BJ (cell line): ENCODE data around the gene SPIB. TPM values are rescaled to one million over a fixed set of nuclear protein-coding genes. Genes with fewer than 3 reads are reported as not detected.

Source experiments
- CTCF ChIA-PET: fragments of 350-600 bp; formaldehyde crosslinking; extraction: SDS; loops from one replicate; lab custom pipeline; 2021; ENCODE audit warnings: antibody characterized with exemption, inconsistent platforms; lab: Yijun Ruan, JAX
- POLR2A ChIA-PET: fragments of 300-600 bp; sonication (Branson Sonifier 250); formaldehyde crosslinking; extraction: SDS; loops from one replicate; lab custom pipeline; 2021; ENCODE audit warnings: antibody characterized with exemption; lab: Charles Lee
- DNase-seq: peaks from one replicate; pipeline ENCODE4 v3.0.0-alpha.2; 2011; ENCODE audit warnings: low read depth
- H3K27me3 ChIP-seq: 2 replicates; pipeline ENCODE4 v1.6.0; 2011; ENCODE audit warnings: low read length; ENCODE audit not compliant: control insufficient read depth, insufficient read depth
- H3K36me3 ChIP-seq: 2 replicates; pipeline ENCODE4 v1.5.1; 2011; ENCODE audit warnings: low read length; ENCODE audit not compliant: control insufficient read depth, insufficient read depth
- H3K4me3 ChIP-seq: 2 replicates; pipeline ENCODE4 v1.5.1; 2011; ENCODE audit warnings: low read depth, mild to moderate bottlenecking, control low read depth, low read length
- polyA plus RNA-seq: library from polyadenylated mRNA; depleted of rRNA; stranded (reverse); fragments of >200 nt; gene quantifications from 2 replicates; pipeline ENCODE4 v1.2.3, GENCODE V29; 2011
- TF ChIP-seq, protein P1 (sequence below): IDR thresholded peaks from 2 replicates; pipeline ENCODE4 v1.5.1; 2011; ENCODE audit warnings: low read depth, mild to moderate bottlenecking, control low read depth, inconsistent platforms, low read length, moderate library complexity; ENCODE audit not compliant: insufficient read depth

The SPIB gene
- polyA plus RNA-seq, 1 experiment = not detected

DNA sequence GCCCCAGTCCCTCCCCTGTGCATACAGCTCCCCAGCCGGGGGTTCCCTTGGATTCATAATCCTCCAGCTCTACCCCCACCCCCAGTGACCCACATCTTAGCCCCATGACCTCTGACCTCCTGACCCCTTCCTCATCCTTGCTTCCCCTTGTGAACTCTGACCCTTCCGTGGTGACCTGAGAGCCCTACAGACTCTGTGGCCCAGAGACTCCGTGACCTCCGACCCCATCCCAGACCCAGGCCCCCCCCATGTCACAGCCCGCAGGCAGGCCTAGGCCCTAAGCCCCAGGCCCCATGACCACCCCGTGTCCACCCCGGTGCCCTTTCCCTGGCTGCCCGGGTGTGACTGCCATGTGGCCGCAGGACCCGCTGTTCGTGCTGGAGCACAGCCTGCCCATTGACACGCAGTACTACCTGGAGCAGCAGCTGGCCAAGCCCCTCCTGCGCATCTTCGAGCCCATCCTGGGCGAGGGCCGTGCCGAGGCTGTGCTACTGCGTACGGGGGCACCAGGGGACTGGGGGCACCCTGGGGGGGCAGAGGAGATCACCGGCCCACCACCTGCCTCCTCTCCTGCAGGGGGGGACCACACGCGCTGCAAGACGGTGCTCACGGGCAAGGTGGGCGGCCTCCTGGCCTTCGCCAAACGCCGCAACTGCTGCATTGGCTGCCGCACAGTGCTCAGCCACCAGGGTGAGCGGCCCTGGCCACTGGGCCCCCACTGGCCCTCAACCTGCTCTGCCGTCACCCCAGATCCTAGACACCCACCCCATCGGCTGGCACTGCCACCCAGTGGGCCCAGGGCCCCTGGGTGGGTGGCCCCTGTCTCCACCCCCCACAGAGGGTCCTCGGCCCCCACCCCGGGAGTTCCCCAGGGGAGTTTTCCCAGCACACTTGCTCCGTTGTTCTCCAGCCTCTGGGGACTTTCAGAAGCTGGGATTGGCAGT, 2.4 kb upstream of the SPIB start:
- Histone ChIP-seq H3K4me3 (no peak overlapping the region), H3K27me3 (peaks cover 2% of the 10 kb centered on the region), H3K36me3 (peaks cover 1% of the 10 kb centered on the region; the same call in 1 of the 2 replicates)
- DNase-seq = no peak
- TF ChIP-seq, protein P1, sequence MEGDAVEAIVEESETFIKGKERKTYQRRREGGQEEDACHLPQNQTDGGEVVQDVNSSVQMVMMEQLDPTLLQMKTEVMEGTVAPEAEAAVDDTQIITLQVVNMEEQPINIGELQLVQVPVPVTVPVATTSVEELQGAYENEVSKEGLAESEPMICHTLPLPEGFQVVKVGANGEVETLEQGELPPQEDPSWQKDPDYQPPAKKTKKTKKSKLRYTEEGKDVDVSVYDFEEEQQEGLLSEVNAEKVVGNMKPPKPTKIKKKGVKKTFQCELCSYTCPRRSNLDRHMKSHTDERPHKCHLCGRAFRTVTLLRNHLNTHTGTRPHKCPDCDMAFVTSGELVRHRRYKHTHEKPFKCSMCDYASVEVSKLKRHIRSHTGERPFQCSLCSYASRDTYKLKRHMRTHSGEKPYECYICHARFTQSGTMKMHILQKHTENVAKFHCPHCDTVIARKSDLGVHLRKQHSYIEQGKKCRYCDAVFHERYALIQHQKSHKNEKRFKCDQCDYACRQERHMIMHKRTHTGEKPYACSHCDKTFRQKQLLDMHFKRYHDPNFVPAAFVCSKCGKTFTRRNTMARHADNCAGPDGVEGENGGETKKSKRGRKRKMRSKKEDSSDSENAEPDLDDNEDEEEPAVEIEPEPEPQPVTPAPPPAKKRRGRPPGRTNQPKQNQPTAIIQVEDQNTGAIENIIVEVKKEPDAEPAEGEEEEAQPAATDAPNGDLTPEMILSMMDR = no peak
- ChIA-PET CTCF (interaction anchor here (1.1 to 1.8 kb wide), 4 partner anchors 8 to 53 kb away, joined by 3 to 8 read pairs (median 6); no protein-coding TSS in a partner anchor), POLR2A (no interaction called here)

- TF ChIP-seq, protein P1 = no peak
- Histone ChIP-seq H3K27me3 (peaks cover 2% of the 10 kb centered on the region), H3K4me3 (no peak overlapping the region), H3K36me3 (peaks cover 1% of the 10 kb centered on the region; the same call in 1 of the 2 replicates)
- no peak for DNase-seq
- ChIA-PET POLR2A (no interaction called here), CTCF (interaction anchor here (1.1 to 1.8 kb wide), 2 partner anchors 12 to 44 kb away, joined by 5 read pairs; no protein-coding TSS in a partner anchor)
These were observed 1.3 kb upstream of the SPIB start for GRCh38 chr19:50417111-50418081.

DNA sequence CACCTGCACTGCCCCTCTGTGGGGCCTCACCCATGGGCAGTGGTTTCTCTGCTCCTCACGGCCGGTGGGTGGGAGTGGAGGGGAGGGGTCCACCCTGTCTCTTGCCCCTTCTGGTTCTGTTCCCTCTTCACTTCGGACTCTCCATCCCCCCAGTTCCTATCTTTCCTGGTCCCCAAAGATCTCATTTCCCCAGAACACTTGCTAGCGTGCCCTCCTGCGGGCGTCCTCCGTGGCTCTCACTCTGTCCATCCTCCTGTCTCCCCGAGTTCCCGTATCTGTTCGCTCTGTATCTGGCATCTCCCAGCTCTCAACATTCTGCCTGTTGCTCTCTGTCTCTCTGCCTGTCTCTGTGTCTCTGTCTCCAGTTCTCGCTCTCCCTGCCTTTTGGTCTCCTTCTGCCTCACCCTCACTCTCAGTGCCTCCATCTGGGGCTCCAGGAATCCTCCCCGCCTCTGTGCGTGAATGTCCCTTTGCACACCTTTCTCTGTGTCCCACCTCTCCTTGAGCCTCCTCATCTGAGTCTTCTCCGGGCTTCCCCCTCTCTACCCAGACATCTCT, 363 bp downstream of the SPIB start:
- Histone ChIP-seq H3K27me3 (peaks cover 2% of the 10 kb centered on the region), H3K36me3 (no peaks in the 10 kb centered on the region), H3K4me3 (no peak overlapping the region)
- TF ChIP-seq, protein P1 = no peak
- POLR2A ChIA-PET = no interaction called here
- DNase-seq = no peak
- CTCF ChIA-PET = interaction anchor here (0.8 kb wide), 1 partner anchor 9 kb away, joined by 3 read pairs; no protein-coding TSS in a partner anchor

- ChIA-PET POLR2A (no interaction called here), CTCF (no interaction called here)
- H3K27me3 ChIP-seq = peaks cover 2% of the 10 kb centered on the region
- H3K4me3 ChIP-seq = no peak overlapping the region
- TF ChIP-seq, protein P1 = no peak
- no peak for DNase-seq
- H3K36me3 ChIP-seq = no peaks in the 10 kb centered on the region
These were observed 870 bp downstream of the SPIB start for GRCh38 chr19:50419580-50420035.
